Measurements from ENCODE around the gene TCF7L1.
A peak's percentile ranks its signal among the peaks of the same experiment; 100 is the strongest.
"Not testable (repeated sequence)": the region's sequence is repeated elsewhere in the genome, so short reads cannot be mapped to it uniquely, and the experiment has no call there.

TCF7L1 gene

GRCh38 chr2:85327160-85327821 is 194.1 kb downstream of the TCF7L1 start:
- TF ChIP-seq BACH2 (CRISPR knock-in tag; IDR thresholded peaks at IDR 0.05; ENCODE audit: borderline replicate concordance): no peak
- no peak for TF ChIP-seq ZNF70 (CRISPR knock-in tag; IDR thresholded peaks at IDR 0.05)
- TF ChIP-seq, protein P1, sequence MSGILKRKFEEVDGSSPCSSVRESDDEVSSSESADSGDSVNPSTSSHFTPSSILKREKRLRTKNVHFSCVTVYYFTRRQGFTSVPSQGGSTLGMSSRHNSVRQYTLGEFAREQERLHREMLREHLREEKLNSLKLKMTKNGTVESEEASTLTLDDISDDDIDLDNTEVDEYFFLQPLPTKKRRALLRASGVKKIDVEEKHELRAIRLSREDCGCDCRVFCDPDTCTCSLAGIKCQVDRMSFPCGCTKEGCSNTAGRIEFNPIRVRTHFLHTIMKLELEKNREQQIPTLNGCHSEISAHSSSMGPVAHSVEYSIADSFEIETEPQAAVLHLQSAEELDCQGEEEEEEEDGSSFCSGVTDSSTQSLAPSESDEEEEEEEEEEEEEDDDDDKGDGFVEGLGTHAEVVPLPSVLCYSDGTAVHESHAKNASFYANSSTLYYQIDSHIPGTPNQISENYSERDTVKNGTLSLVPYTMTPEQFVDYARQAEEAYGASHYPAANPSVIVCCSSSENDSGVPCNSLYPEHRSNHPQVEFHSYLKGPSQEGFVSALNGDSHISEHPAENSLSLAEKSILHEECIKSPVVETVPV (CRISPR knock-in tag; IDR thresholded peaks at IDR 0.05): no peak
- no peak for TF ChIP-seq ZNF565 (CRISPR knock-in tag; conservative IDR thresholded peaks at IDR 0.05; ENCODE audit: low read depth)
- ATAC-seq: peak; percentile 53

DNA sequence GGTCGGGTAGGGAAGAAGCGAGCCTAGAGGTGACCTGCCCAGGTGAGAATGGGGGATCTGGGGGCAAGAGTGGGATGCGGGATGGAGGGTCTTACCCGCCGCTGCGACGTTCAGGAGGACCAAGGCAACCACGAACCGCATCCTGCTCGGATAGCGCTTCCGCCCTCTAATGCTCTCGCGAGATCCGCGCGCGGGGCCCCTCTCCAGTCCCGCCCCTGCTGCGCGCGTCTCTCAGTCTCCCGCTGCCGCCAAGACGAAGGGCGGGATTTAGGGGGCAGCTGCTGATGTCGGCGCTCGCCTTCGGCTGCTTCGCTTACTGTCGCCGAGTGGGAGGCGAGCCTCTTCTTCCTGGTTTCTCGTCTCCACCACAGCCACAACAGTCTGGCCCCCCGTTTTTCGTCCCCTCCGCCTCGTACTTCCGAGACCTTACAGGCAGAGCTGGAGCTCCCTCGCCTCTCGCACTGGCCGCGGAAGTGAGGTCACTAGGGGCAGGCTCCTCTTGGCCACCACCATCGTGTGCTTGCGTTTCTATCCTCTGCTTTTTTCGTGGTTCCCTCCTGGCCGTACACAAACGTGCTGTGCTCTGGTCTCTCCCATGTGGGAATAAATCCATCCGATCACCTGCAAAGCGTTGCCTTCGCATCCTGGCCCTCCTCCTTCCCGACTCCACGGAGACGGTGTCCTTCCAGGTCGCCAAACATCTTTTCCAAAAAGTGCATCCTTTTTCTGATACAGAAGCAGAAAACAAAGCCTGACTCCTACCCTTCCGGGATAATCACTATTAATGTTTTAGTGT is 194.8 kb downstream of the TCF7L1 start, which contains the start of gene TGOLN2:
Gene TGOLN2, minus strand, starts transcription at position 168 of the 796 bp plus-strand sequence. Its CDS starts 27 bp downstream, at position 141.
- TF ChIP-seq RARB (CRISPR knock-in tag; IDR thresholded peaks at IDR 0.05) (no peak), CSDC2 (CRISPR knock-in tag; IDR thresholded peaks at IDR 0.05) (no peak), SNAI2 (CRISPR knock-in tag; IDR thresholded peaks at IDR 0.05) (no peak), PATZ1 (CRISPR knock-in tag; IDR thresholded peaks at IDR 0.05; ENCODE audit: borderline replicate concordance) (0 out of 2 replicates have a peak, but pooled peaks have one; percentile 42), ZNF8 (CRISPR knock-in tag; IDR thresholded peaks at IDR 0.05) (no peak), ZC3H10 (CRISPR knock-in tag; IDR thresholded peaks at IDR 0.05) (no peak)

GRCh38 chr2:85329181-85329651 is 196.0 kb downstream of the TCF7L1 start:
- TF ChIP-seq SNAI2 (CRISPR knock-in tag; IDR thresholded peaks at IDR 0.05) (no peak), POU6F1 (CRISPR knock-in tag; IDR thresholded peaks at IDR 0.05; ENCODE audit: borderline replicate concordance, low read depth) (no peak), PPARA (CRISPR knock-in tag; IDR thresholded peaks at IDR 0.05; ENCODE audit: borderline replicate concordance) (no peak), ZNF565 (CRISPR knock-in tag; conservative IDR thresholded peaks at IDR 0.05; ENCODE audit: low read depth) (no peak), ZNF70 (CRISPR knock-in tag; IDR thresholded peaks at IDR 0.05) (no peak), ESRRG (CRISPR knock-in tag; IDR thresholded peaks at IDR 0.05) (no peak), RARB (CRISPR knock-in tag; IDR thresholded peaks at IDR 0.05) (no peak), CSDC2 (CRISPR knock-in tag; IDR thresholded peaks at IDR 0.05) (no peak), ZC3H10 (CRISPR knock-in tag; IDR thresholded peaks at IDR 0.05) (no peak), TSHZ2 (CRISPR knock-in tag; IDR thresholded peaks at IDR 0.05) (no peak), ARNTL (CRISPR knock-in tag; IDR thresholded peaks at IDR 0.05; ENCODE audit: borderline replicate concordance, low read depth) (no peak), GLIS3 (CRISPR knock-in tag; IDR thresholded peaks at IDR 0.05) (no peak), BACH2 (CRISPR knock-in tag; IDR thresholded peaks at IDR 0.05; ENCODE audit: borderline replicate concordance) (no peak), ZNF8 (CRISPR knock-in tag; IDR thresholded peaks at IDR 0.05) (no peak), PATZ1 (CRISPR knock-in tag; IDR thresholded peaks at IDR 0.05; ENCODE audit: borderline replicate concordance) (no peak), TCF4 (CRISPR knock-in tag; IDR thresholded peaks at IDR 0.05; ENCODE audit: borderline replicate concordance) (no peak), TOX (CRISPR knock-in tag; IDR thresholded peaks at IDR 0.05; ENCODE audit: borderline replicate concordance) (no peak), CREB5 (CRISPR knock-in tag; IDR thresholded peaks at IDR 0.05; ENCODE audit: low read depth) (no peak)
- TF ChIP-seq, protein P1 (CRISPR knock-in tag; IDR thresholded peaks at IDR 0.05): no peak
- ATAC-seq: no peak

More for the DNA sequence above, 194.8 kb downstream of the TCF7L1 start, which contains the start of gene TGOLN2:
- ATAC-seq: peak; percentile 98

GRCh38 chr2:85329701-85330100 is 196.5 kb downstream of the TCF7L1 start:
- not testable (repeated sequence) for ATAC-seq

Data from SK-N-SH treated with all-trans-retinoic acid at 6 μM for 48 hours (cell line).